Prostate gland (tissue), 2 donors: ENCODE measurements around the gene FCHSD2.

ENCODE experiments used
- CTCF ChIP-seq, 4 experiments: fragments of 200-600 bp in 2 of 4; fragments of 450-650 bp in 2 of 4; sonication (generic) in 2 of 4; IDR thresholded peaks; 1 replicate in 3 of 4; 2 replicates in 1 of 4; pipeline ENCODE4 v1.5.1; 2016 to 2019; ENCODE audit warnings: antibody characterized with exemption in 4 of 4, mild to moderate bottlenecking in 2 of 4, moderate library complexity in 2 of 4
- POLR2A ChIP-seq: fragments of 450-650 bp; IDR thresholded peaks from one replicate; pipeline ENCODE4 v1.6.1; 2016; ENCODE audit warnings: antibody characterized with exemption, mild to moderate bottlenecking
- POLR2AphosphoS5 ChIP-seq: sonication (generic); formaldehyde crosslinking; IDR thresholded peaks from one replicate; pipeline ENCODE4 v1.6.1; 2017; ENCODE audit warnings: antibody characterized with exemption

DNA sequence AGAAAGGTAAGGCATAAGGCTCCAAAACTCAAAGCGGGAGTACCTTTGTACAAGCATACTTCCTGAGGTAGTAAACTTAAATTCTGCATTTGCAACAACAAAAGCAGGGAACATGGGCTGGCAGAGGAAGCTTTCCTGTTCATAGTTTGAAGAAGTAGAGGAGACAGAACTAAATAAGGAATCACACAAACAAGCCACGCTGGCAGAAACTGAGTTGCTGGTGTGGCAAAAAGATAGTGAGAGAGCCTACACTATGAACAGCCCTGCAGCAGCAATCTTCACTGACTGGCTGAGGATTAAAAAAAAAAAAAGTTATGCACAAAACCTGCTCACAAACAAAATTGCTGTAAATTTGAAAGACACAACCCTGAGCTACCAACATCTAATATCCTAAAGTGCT is 46.5 kb downstream of the FCHSD2 start:
- TF ChIP-seq CTCF (IDR thresholded peaks at IDR 0.05) (no peak), POLR2AphosphoS5 (peak; percentile 16), POLR2A (no peak)
